GM18861 (cell line): ENCODE results near the gene ZNF444.
"Not testable (repeated sequence)": the region's sequence is repeated elsewhere in the genome, so short reads cannot be mapped to it uniquely, and the experiment has no call there.

ENCODE experiments used
- ATAC-seq: cut with Tn5 transposase; IDR thresholded peaks from one replicate; pipeline ENCODE4 v1.9.1; 2021; ENCODE audit not compliant: unreplicated experiment

ZNF444 gene

DNA sequence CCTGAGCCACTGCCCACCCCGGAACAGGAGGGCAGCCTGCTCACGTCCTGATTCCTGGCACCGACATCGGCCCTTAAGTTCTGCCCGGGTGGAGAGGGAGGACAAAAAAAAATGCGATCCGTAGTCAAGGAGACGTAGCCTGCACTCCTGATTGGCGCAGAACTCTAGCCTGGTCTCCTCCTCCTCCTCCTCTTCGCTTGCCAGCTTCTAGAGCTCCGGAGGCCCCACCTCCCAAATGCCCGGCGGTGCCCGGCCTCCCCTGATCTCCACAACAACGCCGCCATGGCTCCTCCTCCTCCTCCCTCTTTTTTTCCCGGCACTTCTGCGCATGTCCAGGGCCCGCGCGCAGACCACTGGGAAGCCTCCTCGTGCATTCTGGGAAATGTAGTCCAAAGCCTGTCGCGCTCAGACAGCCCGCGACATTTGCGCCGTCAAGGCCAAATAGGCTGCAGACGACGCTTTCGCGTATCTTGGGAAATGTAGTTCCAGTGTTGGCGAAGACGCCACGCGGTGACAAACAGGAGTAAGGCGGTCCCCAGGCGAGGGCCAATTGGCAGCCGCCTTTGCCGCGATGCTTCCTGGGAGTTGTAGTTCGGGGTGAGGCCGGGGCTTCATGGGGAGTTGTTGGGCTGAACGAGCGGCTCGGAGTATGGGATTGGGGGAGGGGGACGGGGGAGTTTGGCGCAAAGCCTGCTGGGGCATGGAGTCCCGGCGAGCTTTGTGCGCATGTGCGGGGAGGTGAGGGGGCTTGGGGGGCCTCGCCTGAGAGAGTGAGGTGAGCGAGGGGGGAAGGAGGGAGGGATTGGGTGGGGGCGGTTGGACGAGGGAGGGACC is at the start of gene ZNF444:
TSS of gene ZNF444 (plus strand) at position 705 of the 834 bp plus-strand sequence. CDS start 5,625 bp downstream, outside the sequence.
- peak; percentile 89 for ATAC-seq

DNA sequence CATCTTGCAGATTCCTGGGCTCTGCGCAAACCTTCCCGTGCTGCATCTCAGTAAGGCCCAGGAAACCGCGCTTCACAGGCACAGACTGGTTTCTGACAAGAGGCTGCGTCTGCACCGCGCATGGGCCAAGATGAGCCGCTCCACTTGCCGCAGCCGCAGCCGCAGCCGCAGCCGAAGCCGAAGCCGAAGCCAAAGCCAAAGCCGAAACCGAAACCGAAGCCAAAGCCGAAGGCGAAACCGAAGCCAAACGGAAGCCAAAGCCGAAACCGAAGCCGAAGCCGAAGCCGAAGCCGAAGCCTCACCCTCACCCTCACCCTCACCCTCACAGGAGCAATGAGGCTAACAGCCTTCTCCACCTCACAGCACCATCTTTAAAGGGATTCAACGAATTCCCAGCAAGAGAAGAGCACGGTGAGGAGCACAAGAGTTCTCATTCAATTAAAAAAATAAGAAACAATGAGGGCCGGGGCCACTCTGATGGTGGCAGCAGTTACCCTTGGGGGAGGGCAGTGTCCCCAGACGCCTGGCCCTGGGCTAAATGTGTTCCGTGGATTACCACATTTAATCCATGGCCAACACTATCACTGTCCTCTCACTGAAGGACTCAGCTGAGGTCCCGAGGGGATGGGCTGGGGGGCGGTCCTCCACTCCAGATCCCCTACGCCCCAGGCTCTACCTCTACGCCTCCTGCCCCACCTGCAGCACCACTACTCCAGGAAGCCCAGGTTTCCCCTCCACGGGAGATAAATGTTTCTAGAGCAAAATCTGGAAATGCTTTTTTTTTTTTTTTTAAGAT is 49.1 kb upstream of the ZNF444 start:
- no peak for ATAC-seq

DNA sequence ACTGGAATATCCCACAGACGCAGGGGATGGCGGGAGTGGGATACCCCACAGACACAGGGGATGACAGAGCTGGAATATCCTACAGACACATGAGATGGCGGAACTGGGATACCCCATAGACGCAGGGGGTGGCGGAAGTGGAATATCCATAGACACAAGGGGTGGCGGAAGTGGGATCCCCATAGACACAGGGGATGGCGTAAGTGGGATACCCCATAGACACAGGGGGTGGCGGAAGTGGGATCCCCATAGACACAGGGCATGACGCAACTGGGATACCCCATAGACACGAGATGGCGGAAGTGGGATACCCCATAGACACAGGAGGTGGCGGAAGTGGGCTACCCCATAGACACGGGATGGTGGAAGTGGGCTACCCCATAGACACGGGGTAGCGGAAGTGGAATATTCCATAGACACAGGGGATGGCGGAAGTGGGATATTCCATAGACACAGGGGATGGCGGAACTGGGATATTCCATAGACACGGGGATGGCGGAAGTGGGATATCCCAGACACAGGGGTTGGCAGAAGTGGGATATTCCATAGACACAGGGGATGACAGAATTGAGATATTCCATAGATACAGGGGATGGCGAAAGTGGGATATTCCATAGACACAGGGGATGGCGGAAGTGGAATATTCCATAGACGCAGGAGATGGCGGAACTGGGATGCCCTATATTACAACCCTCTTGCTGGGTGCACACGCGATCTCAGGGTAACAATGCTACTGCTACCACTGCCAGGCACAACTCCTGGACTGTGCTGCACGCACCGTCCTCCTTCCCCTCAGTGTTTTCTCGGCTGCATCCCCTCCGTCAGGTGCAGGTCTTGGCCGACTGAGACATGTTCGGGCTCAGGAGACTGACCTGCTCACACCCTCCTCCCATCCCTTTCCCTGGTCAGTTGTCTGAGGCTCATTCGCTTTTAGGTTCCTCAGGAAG is 48.1 kb upstream of the ZNF444 start:
- no peak for ATAC-seq

DNA sequence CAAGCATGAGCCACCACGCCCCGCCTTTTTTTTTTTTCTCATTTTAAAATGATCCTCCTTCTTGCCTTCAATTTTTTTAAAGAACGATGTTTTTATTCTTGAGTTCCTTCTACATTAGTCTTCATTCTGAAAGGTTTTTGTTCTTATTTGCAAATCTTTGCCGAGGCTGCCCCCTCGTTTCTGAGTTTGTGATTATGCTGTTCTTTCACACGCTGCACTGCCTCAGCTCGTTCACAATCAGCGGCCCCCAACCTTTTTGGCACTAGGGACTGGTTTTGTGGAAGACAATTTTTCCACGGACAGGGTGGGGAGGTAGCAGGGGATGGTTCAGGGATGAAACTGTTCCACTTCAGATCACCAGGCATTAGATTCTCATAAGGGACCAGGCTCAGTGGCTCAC is 46.6 kb upstream of the ZNF444 start:
- ATAC-seq: no peak

DNA sequence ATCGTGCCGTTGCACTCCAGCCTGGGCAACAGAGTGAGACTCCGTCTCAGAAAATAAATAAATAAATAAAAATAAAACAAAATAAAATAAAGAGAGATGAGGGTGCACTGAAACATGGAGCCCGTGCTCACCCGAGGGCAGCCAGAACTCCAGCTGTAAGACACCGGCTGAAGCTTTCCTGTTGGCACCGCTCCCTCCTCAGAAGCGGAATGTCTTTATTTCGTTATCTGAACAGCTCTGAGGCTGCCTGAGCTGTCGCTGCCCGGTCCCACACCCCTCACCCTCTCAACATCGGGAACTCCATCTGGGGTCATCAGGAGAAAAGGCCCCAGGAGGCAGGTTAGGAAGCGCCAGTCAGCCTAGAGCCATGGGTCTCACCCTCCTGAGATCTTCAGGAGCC is 44.4 kb upstream of the ZNF444 start:
- ATAC-seq: no peak

DNA sequence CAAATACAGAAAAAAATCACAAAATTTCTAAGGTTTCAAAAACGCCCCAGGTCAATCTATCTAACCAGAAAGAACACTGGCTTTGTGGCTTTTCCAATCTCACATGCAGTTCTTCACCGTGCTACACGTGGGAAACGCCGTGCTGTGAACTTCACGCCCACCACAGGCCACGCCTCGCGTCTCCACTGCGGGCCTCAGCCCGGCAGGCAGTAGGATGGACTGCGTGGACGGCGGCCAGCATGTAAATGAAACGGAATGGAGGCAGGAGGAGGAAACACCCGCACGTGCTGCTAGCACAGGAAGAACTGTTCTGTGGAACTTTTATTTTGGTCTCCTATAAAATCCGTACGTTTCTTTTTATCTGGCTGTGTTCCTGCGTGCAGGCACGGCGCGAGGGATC is 43.8 kb upstream of the ZNF444 start:
- ATAC-seq: no peak

DNA sequence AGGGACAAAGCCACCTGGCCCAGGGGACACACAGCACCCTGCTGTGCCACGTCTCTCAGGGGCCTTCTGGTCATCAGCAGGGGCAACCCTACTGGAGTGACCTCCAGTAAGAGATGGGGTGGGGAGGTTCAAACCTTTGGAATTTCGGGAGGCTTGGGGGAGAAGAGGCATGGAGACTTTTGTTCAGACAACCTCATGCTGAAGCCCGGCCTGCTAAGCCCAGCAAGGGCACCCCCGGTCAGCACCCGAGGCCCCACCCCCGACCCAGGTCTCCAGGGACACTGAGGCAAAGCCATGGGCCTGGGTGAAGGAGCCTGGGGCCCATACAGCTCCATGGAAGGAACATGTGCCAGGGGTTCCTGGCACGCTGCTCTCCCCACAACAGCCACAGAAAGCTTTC is 43.3 kb upstream of the ZNF444 start:
- no peak for ATAC-seq

DNA sequence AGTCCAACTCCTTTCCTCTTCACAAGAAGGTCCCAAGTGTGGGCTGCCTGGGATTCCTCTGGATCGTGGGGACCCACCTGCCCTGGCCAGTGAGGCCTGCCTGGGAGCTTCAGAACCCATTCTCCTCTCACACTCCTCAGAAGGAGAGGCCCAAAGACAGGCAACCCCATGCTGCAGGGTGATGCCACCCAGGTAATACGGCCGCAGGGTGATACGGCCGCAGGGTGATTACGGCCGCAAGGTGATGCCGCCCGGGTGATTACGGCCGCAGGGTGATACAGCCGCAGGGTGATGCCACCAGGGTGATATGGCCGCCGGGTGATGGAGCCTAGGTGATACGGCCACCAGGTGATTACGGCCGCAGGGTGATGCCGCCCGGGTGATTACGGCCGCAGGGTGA is 42.9 kb upstream of the ZNF444 start:
- ATAC-seq: not testable (repeated sequence)

DNA sequence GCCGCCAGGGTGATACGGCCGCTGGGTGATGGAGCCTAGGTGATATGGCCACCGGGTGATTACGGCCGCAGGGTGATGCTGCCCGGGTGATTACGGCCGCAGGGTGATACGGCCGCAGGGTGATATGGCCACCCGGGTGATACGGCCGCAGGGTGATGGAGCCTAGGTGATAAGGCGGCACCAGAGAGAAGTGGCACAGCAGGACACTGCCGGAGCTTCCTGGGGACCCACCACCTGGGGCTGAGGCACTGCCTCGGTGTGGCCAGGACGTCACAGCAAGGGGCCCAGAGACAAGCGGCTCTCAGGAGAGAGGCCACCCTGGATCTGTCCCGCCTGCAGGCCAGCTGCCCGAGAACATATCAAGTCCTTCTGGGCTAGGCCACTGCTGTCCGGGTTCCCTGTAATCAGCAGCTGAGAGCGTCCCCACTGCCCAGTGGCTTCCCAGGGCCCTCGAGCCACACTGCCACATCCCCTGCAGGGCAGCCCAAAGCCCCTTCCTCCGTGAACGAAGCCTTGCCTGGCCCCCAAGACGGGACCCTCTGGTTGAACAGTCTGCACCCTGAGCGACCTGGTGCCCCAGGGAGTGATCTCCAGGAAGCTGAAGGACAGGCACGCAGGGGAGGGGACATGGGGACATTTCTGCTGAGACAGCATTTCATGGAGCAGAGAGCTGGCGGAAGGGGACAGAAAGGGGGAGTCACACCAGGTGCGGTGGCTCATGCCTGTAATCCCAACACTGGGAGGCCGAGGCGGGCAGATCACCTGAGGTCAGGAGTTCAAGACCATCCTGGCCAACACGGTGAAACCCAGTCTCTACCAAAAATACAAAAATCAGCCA is 42.1 kb upstream of the ZNF444 start:
- no peak for ATAC-seq

DNA sequence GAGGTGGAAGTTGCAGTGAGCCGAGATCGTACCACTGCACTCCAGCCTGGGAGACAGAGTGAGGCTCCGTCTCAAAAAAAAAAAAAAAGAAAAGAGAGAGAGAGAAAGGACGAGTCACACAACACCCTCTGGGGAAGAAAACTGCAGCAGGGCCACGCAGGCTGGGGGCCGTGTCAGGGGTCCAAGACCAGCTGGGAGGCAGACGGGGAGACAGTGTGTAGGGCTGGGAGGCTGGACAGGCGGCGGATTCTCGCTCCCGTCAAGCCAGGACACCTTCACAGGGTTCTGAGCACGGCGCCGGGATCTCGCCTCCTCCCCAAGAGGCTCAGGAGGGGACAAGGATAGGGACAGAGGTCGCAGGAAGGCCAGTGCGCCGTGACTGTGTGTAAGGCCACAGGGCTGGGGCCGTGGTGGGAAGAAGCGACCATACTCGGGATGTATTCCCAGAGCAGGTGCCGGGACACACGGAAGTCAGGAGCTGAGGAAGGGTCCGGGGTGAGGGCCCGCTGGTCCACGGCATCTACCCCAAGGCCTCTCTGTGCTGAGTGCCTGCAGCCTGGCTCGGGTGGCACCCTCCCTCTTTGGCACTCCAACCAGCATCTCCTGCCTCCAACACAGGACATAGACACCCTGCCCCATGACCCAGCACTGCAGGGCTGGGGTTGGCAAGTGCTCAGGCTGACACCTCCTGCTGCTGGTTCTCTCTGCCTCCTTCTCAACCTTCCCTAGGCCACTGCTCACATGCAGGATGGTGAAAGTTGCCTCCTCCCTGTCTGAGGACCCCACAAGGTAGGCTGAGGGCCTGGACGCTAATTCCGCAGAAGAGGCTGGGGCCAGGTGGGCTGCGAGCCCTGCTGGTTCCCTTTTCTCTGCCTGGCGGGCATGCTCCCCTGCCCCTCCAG is 41.2 kb upstream of the ZNF444 start:
- ATAC-seq: no peak

DNA sequence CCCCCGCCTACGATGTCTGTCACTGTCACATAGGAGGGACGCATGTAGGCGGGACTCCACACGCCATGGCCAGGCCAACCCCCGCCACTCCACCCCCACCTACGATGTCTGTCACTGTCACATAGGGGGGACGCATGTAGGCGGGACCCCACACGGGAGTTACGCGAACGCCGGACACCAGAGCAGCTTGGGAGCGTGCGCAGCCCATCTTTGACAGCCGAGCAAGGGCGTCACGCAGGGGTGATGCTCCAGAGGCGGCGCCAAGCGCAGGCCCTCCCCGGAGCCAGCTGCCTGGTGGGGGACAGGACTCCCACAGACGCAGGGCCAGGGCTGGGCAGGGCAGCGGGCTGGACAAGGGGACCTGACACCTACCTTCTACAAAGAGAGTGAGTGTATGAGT is 40.0 kb upstream of the ZNF444 start:
- no peak for ATAC-seq

DNA sequence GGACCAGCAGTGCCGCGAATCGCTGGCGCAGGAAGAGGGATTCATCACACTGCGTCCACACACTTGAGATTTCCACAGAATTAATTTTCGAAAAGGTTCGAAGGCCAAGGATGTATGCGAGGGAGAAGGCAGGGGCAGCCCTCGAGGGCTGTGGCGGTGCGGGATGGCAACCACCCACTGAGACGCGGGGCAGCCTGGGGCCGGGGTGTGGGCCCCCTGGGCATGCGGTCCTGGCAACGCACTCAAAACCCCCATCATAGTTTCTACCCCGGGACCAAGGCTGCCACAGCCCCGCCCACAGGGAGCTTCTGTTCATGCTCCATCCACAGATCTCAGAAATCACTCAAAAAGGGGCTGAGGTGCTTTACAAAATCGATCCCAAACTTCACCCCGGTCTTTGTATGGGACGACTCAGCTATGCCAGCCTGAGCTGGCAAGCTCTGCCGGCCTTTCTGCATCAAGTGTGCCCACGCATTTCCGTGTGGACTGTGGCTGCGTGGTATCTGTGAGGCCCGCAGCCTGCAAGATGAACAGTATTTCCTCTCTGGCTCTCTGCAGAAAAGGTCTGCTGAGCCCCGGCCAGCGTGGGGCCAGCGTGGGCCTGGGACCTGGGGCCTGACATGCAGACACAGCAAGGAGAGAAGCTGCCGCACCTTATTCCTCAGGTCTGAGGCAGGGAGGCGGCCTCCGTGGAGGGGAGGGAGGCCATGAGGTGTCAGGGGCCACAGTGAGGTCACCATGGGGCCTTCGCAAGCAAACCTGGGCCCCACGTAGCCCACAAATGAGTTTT is 39.1 kb upstream of the ZNF444 start:
- ATAC-seq: no peak

DNA sequence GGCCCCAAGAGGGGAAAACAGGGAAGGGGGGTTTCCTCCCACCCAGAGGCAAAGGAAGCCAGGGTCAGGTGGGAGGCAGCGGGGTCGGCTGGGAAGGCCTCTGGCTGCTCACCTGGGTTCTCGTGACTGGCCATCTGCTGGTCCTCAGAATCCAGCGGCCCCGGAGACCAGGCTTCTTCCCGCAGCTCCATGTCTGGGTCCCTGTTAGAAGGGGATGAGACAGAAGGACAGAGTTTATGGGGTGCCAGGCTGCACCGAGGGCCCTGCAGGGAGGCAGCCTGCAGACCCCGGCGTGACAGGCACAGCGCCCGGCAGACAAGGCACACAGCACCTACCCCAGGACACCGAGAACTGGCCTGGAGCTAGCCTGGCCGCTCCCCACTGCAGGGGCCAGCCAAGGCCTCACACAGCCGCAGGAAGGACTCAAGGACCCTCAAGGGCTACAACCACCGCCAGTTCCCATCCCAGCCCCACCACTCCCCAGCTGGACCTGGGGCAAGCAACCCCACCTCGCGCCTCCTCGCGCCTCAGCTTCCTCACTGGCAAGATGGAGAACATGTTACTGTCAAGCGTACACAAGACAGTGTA is 38.0 kb upstream of the ZNF444 start:
- no peak for ATAC-seq

DNA sequence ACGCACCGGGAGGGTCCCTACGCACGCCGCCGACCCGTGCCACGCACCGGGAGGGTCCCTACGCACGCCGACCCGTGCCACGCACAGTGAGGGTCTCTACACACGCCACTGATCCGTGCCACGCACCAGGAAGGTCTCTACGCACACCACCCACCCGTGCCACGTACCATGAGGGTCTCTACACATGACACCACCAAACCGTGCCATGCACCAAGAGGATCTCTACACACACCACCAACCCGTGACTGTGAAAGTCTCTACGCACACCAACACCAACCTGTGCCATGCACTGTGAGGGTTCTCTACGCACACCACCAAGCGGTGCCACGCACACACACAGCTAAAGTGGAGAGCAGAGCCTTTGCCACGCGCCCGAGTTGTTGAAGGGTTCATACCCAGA is 36.7 kb upstream of the ZNF444 start:
- no peak for ATAC-seq

DNA sequence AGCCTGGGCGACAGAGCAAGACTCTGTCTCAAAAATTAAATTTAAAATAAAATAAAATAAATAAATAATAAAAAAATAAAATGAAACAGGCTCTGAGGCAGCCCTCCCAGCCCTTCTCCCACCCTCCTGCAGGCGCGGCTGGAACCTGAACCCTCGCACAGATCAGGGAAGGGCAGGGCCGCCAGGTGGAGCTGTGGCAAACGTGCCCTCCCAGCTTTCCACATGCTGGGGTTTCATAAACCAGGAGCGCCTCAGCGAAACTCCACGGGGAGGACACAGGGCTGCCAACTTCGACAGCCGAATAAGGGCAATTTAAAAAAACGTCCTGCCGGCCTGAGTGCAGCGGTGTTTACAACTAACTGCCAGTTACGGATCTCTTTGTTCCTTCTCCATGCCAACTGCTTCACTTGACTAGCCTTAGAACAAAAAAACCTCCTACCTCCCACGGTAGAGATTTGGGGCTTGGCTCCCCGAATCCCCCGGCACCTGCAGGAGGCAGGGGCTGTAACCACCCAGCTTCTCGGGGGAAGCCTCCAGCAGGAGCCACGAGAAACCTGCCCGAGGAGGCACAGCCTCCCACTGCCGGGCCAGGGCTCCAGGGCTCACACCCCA is 35.9 kb upstream of the ZNF444 start:
- ATAC-seq: no peak

DNA sequence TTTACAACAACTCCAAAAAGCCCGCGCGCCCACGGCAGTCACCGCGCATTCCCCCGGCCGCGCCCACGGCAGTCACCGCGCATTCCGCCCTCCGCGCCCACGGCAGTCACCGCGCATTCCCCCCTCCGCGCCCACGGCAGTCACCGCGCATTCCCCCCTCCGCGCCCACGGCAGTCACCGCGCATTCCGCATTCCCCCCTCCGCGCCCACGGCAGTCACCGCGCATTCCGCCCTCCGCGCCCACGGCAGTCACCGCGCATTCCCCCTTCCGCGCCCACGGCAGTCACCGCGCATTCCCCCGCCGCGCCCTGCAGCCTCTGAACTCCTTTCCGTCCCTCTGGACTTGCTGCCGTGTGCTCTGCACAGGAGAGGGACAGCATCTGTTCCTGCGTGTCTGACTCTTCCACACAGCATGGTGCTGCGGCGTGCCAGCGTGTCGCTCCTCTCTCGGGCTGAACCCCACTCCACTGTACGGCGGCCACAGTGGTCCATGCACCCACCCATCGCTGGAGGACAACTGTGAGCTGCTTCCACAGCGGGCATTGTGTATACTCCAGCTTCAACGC is 35.2 kb upstream of the ZNF444 start:
- ATAC-seq: not testable (repeated sequence)

DNA sequence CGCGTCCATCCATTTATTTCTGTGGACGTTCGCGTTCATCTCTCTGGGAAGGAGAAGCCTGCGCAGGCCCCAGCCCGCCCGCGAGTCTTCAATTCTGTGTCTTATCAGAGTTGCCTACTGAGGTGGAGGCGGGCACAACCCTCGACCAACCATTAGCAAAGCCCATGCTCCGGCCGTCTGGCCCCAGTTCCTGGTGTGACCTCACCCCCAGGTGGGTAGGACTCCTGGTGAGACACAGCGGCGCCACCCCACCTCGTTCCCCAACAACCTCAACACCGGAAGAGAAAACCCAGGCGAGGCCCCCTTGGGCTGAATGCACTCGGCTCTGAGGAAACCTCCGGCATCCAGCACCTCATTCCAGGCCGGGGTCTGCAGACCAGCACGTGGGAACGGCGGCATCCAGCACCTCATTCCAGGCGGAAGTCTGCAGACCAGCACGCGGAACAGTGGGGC is 34.7 kb upstream of the ZNF444 start:
- no peak for ATAC-seq
